Adrenal gland (tissue), 12 donors: ENCODE data around the gene UVSSA. TPM values are rescaled to one million over a fixed set of nuclear protein-coding genes. Genes with fewer than 3 reads are reported as not detected.

Source experiments
- DNase-seq, 7 donors: peaks; one replicate each; pipeline ENCODE4 v3.0.0-alpha.2; 2019 to 2020
- H3K27ac ChIP-seq, 5 donors: fragments of 200-600 bp; sonication (generic) in 4 of 5; 1 replicate in 3 of 5; 2 replicates in 2 of 5; pipeline versions ENCODE4 v1.5.1 to v1.8.0; 2016 to 2020; ENCODE audit warnings: mild to moderate bottlenecking in 1 of 5
- H3K27me3 ChIP-seq: fragments of 200-600 bp; 2 replicates; pipeline ENCODE4 v1.8.0; 2021
- H3K36me3 ChIP-seq, 2 donors: fragments of 200-600 bp; replicated peaks in 1 of 2; 1 replicate in 1 of 2; 2 replicates in 1 of 2; pipeline versions ENCODE4 v1.5.1 to v1.8.0; 2018 to 2022
- H3K4me1 ChIP-seq, 2 donors: fragments of 200-600 bp; replicated peaks in 1 of 2; 1 replicate in 1 of 2; 2 replicates in 1 of 2; pipeline versions ENCODE4 v1.5.1 to v1.8.0; 2018 to 2021
- H3K4me3 ChIP-seq, 4 donors: fragments of 200-600 bp; sonication (generic) in 3 of 4; one replicate each; pipeline ENCODE4 v1.5.1; 2016 to 2018
- H3K9me3 ChIP-seq, 3 donors: fragments of 200-600 bp; sonication (generic) in 1 of 3; replicated peaks in 1 of 3; 1 replicate in 2 of 3; 2 replicates in 1 of 3; pipeline versions ENCODE4 v1.5.1 to v1.8.0; 2016 to 2021
- POLR2A ChIP-seq, 2 donors: fragments of 450-650 bp; IDR thresholded peaks; one replicate each; pipeline ENCODE4 v1.6.1; 2017; ENCODE audit warnings: antibody characterized with exemption in 2 of 2, mild to moderate bottlenecking in 2 of 2, moderate library complexity in 1 of 2
- WGBS, 4 donors: extraction: QIAGEN DNeasy Blood & Tissue Kit in 2 of 4; methylation state at CpG; one replicate each; pipeline versions ENCODE4 v1.1.5 to v1.1.7; 2013 to 2017; 5-methylcytosine and 5-hydroxymethylcytosine counted together
- intact Hi-C, 2 donors: fragments of 100-400 bp; cut with DNase I; formaldehyde crosslinking; loops; one replicate each; pipeline versions ENCODE4 v1.14.1 to v1.15.0; 2022 to 2023
- polyA plus RNA-seq, 3 donors: library from polyadenylated mRNA; stranded (reverse); fragments of 200-250 nt in 2 of 3; fragments of 350-450 nt in 1 of 3; fragmentation: Illumina TruSeq in 1 of 3; extraction: RNeasy Lipid Tissue Mini Kit (QIAGEN cat#74804) in 1 of 3; gene quantifications; one replicate each; pipeline ENCODE4 v1.2.3, GENCODE V29; 2013 to 2014
- total RNA-seq, 9 donors: library from RNA; depleted of rRNA in 4 of 9; stranded (reverse); fragments of >200 nt in 4 of 9; fragments of 120-200 nt in 1 of 9; fragmentation: NEBNext Ultra II Directional in 1 of 9; extraction: Animal tissue kit (Norgen Biotek cat#: 25700) in 1 of 9; gene quantifications; one replicate each; pipeline versions ENCODE4 v1.1.0 to v1.2.4, GENCODE V29; 2013 to 2023
- TF ChIP-seq, protein P1 (sequence below), 6 experiments: fragments of 450-650 bp in 4 of 6; fragments of 200-600 bp in 2 of 6; sonication (generic) in 1 of 6; IDR thresholded peaks; 1 replicate in 5 of 6; 2 replicates in 1 of 6; pipeline versions ENCODE4 v1.5.1 to v1.8.0; 2016 to 2021; ENCODE audit warnings: antibody characterized with exemption in 6 of 6, mild to moderate bottlenecking in 2 of 6, moderate library complexity in 1 of 6
- donor health status: healthy with polysubstance abuse.
- donor health status: Bipolar disorder and iron deficiency.
- donor health status: DM: yes; HTN: yes; CAD: no.
- donor health status: DM: no; HTN: no; CAD: no.
- donor health status: DM: no; HTN: no; CAD: no.
- donor health status: DM: yes; HTN: yes; CAD: no.

The UVSSA gene
- total and polyA plus RNA-seq, 12 donors, result 2.9 to 37.4 (median 17.5) TPM

DNA sequence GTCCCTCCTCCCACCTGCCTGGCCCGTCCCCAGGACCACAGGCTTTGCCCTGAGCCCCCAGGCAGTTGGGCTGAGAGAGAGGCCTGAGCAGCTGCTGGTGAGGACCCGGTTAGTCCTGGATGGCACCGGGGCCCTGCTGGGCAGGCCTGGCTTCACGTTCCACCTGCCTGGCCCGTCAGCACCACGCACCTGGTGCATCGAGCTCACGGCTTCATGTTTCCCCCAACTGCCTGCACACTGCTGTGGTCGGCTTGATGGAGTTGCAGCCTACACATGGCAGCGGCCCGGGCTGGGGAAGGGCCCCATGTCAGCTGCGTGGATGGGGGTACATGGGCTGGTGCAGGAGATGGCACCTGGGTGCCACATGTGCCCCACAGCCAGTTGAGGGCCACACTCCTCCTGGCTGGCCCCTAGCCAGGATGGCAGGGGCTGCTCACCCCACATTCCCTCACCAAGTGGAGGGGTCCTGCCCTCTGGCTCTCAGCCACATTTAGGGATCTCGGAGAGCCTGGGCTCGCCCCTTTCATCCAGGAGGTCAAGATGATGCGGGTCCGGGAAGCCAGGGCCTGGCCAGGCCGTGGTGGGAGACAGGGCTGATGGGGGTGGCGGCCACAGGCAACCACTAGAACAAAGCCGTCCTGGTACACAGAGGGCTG is 30.7 kb downstream of the UVSSA start:
- no peak overlapping the region for H3K27ac ChIP-seq
- no peaks in the 10 kb centered on the region for H3K9me3 ChIP-seq
- peaks cover 0 to 11% of the 10 kb centered on the region in 2 donors for H3K36me3 ChIP-seq
- intact Hi-C loops, result no loop called here
- H3K4me3 ChIP-seq, result no peak overlapping the region
- no peak for TF ChIP-seq POLR2A (IDR thresholded peaks at IDR 0.05)
- TF ChIP-seq, protein P1, sequence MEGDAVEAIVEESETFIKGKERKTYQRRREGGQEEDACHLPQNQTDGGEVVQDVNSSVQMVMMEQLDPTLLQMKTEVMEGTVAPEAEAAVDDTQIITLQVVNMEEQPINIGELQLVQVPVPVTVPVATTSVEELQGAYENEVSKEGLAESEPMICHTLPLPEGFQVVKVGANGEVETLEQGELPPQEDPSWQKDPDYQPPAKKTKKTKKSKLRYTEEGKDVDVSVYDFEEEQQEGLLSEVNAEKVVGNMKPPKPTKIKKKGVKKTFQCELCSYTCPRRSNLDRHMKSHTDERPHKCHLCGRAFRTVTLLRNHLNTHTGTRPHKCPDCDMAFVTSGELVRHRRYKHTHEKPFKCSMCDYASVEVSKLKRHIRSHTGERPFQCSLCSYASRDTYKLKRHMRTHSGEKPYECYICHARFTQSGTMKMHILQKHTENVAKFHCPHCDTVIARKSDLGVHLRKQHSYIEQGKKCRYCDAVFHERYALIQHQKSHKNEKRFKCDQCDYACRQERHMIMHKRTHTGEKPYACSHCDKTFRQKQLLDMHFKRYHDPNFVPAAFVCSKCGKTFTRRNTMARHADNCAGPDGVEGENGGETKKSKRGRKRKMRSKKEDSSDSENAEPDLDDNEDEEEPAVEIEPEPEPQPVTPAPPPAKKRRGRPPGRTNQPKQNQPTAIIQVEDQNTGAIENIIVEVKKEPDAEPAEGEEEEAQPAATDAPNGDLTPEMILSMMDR (IDR thresholded peaks at IDR 0.05), result no peak
- DNase-seq, result peak in 2 of 7 donors; percentile 5 to 7
- H3K27me3 ChIP-seq, result no peaks in the 10 kb centered on the region
- 93 to 95% (median 94%) methylated on average over 14 to 19 of the region's 19 CpGs for whole genome bisulfite sequencing, 4 donors
- no peaks in the 10 kb centered on the region for H3K4me1 ChIP-seq

DNA sequence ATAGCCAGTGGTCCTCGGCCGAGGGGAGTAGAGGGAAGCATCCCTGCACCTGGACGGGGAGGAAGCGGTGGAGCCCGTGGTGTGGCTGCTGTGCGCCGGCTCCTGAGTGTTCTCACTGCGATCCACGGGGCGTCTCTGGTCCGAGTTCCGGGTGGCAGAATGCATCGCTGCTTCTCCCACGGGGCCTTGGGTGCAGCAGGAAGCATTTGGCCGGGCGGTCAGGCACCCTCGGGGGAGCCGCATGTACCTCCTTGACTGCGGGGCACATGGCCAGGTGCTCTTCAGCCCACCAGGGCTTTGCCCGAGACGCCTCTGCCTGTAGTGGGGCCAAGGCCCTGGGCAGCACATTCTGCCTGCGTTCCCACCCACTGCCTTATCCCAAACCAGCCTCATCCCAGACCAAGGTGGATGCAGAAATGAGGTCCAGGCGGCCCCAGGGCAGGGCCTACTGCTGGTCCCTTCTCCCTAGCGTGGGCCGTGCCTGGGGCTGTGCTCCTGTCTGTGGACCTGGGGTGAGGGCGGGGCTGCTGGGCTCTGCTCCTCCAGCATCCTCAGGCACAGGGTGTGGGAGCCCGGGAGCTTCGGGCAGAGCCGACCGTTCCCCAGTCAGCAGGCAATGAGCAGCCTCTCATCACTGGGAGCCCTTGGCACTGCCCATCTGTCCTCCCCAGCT is 31.7 kb downstream of the UVSSA start:
- DNase-seq, result peak in 2 of 7 donors; percentile 4 to 10
- H3K36me3 ChIP-seq, result peaks cover 0 to 11% of the 10 kb centered on the region in 2 donors
- no peak overlapping the region for H3K27ac ChIP-seq
- no peaks in the 10 kb centered on the region for H3K27me3 ChIP-seq
- intact Hi-C loops, result no loop called here
- H3K9me3 ChIP-seq, result no peaks in the 10 kb centered on the region
- WGBS, 4 donors, result 83 to 95% (median 94%) methylated on average over 12 to 30 of the region's 30 CpGs
- no peak overlapping the region for H3K4me3 ChIP-seq
- H3K4me1 ChIP-seq, result no peaks in the 10 kb centered on the region
- TF ChIP-seq, protein P1 (IDR thresholded peaks at IDR 0.05), result no peak
- no peak for TF ChIP-seq POLR2A (IDR thresholded peaks at IDR 0.05)

DNA sequence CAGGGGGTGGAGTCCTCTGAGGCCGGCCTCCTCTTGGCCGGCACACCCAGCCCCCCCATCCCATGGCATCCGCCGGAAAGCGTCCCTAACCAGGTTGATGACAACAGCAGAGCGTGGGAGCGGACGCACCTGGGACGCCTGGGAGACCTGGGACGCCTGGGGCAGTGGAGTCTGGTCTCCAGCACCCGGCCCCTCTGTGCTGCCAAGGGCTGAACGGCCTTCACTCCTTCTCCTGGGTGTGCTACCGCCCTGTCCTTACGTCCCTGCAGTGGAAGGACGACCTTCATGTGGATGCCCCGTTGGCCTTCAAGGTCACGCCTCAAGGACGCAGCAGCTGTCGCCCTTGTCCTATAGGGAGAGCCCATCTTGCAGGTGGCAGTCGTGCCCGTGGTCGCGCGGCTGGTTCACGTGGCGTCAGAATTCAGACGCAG is 32.4 kb downstream of the UVSSA start:
- Histone ChIP-seq H3K36me3 (peaks cover 0 to 11% of the 10 kb centered on the region in 2 donors), H3K4me1 (no peaks in the 10 kb centered on the region), H3K27ac (no peak overlapping the region), H3K4me3 (no peak overlapping the region), H3K9me3 (no peaks in the 10 kb centered on the region), H3K27me3 (no peaks in the 10 kb centered on the region)
- DNase-seq, result peak in 1 of 7 donors; percentile 3
- 75 to 94% (median 83%) methylated on average over 5 to 27 of the region's 27 CpGs for WGBS, 4 donors
- TF ChIP-seq POLR2A (IDR thresholded peaks at IDR 0.05), result no peak
- TF ChIP-seq, protein P1 (IDR thresholded peaks at IDR 0.05), result no peak
- intact Hi-C loops, result no loop called here

DNA sequence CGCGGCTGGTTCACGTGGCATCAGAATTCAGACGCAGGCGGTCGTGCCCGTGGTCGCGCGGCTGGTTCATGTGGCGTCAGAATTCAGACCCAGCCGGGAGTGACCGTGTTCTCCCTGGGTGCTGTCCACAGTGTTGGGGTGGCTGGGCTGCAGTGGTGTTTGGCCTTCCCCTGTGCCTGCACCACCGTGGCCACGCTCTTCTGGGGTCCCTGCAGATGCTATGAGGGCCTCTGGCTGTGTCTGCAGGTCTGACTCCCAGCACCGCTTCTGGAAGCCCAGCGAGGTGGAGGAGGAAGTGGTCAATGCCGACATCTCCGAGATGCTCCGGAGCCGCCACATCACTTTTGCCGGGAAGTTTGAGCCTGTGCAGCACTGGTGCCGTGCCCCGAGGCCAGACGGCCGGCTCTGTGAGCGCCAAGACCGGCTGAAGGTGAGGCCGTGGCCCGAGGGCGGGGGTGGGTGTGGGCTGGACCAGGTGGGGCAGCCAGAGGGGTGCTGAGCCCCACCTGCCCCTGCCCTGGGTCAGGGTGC is 32.9 kb downstream of the UVSSA start:
- Histone ChIP-seq H3K4me1 (no peaks in the 10 kb centered on the region), H3K36me3 (peaks cover 0 to 11% of the 10 kb centered on the region in 2 donors), H3K9me3 (no peaks in the 10 kb centered on the region), H3K4me3 (no peak overlapping the region), H3K27me3 (no peaks in the 10 kb centered on the region), H3K27ac (no peak overlapping the region)
- intact Hi-C loops, result no loop called here
- no peak for TF ChIP-seq POLR2A (IDR thresholded peaks at IDR 0.05)
- TF ChIP-seq, protein P1 (IDR thresholded peaks at IDR 0.05), result no peak
- 84 to 97% (median 93%) methylated on average over 9 to 31 of the region's 31 CpGs for WGBS, 4 donors
- peak in 1 of 7 donors; percentile 2 for DNase-seq
